H1 (cell line): ENCODE measurements around the gene ROR1. TPM values are rescaled to one million over a fixed set of nuclear protein-coding genes. Genes with fewer than 3 reads are reported as not detected.

ENCODE experiments used
- CTCF ChIA-PET: fragments of 300-600 bp; sonication (Branson Sonifier 250); formaldehyde crosslinking; loops from one replicate; lab custom pipeline; 2021; ENCODE audit not compliant: partially characterized antibody; lab: Charles Lee
- POLR2A ChIA-PET: fragments of 300-600 bp; sonication (Branson Sonifier 250); formaldehyde crosslinking; loops from one replicate; lab custom pipeline; 2021; ENCODE audit warnings: inconsistent platforms; ENCODE audit not compliant: partially characterized antibody; lab: Charles Lee
- DNase-seq, 2 experiments: peaks; one replicate each; pipeline versions ENCODE4 v3.0.0 to v3.0.0-alpha.2; 2010 to 2022; ENCODE audit warnings: low spot score in 2 of 2, low read depth in 1 of 2, mixed read lengths in 1 of 2
- FAIRE-seq: peaks from 2 replicates; lab custom pipeline; 2011; peaks lifted over from hg19 to GRCh38; lab: Jason Lieb, UNC
- H2AFZ ChIP-seq: 2 replicates; pipeline ENCODE4 v1.8.1; 2012; ENCODE audit warnings: low read length, inconsistent platforms
- H2AK5ac ChIP-seq: 2 replicates; pipeline ENCODE4 v1.6.1; 2013; ENCODE audit warnings: low read depth, low read length
- H2BK120ac ChIP-seq: replicated peaks from 2 replicates; pipeline ENCODE3; 2013; ENCODE audit warnings: low read depth, low read length, inconsistent platforms
- H2BK12ac ChIP-seq: 2 replicates; pipeline ENCODE4 v1.6.1; 2013; ENCODE audit warnings: low read depth, low read length
- H2BK15ac ChIP-seq: 2 replicates; pipeline ENCODE4 v1.6.1; 2013; ENCODE audit warnings: low read length
- H2BK20ac ChIP-seq: 2 replicates; pipeline ENCODE4 v1.6.1; 2013; ENCODE audit warnings: low read length
- H2BK5ac ChIP-seq: 2 replicates; pipeline ENCODE4 v1.6.1; 2013; ENCODE audit warnings: low read depth, low read length
- H3K14ac ChIP-seq: 2 replicates; pipeline ENCODE4 v1.6.1; 2013; ENCODE audit warnings: inconsistent platforms; ENCODE audit not compliant: insufficient read length
- H3K18ac ChIP-seq: 2 replicates; pipeline ENCODE4 v1.6.1; 2013; ENCODE audit warnings: low read length; ENCODE audit errors: extremely low read depth
- H3K23ac ChIP-seq: 2 replicates; pipeline ENCODE4 v1.6.1; 2013; ENCODE audit warnings: inconsistent platforms; ENCODE audit not compliant: insufficient read length
- H3K23me2 ChIP-seq: 2 replicates; pipeline ENCODE4 v1.6.1; 2013; ENCODE audit warnings: low read depth, low read length
- H3K27ac ChIP-seq: 2 replicates; pipeline ENCODE4 v1.6.1; 2011; ENCODE audit warnings: low read depth, low read length, inconsistent platforms
- H3K27me3 ChIP-seq, 4 experiments: replicated peaks in 1 of 4; 1 replicate in 1 of 4; 2 replicates in 3 of 4; pipeline versions ENCODE4 v1.6.1 to v1.8.1; 2011 to 2013; ENCODE audit warnings: low read length in 3 of 4, mild to moderate bottlenecking in 3 of 4, inconsistent platforms in 2 of 4, mixed read lengths in 2 of 4, moderate library complexity in 1 of 4; ENCODE audit not compliant: control insufficient read depth in 3 of 4, insufficient read depth in 3 of 4; ENCODE audit errors: extremely low read depth in 1 of 4
- H3K36me3 ChIP-seq, 4 experiments: 2 replicates each; pipeline versions ENCODE4 v1.6.1 to v1.8.1; 2011 to 2013; ENCODE audit warnings: mild to moderate bottlenecking in 4 of 4, low read length in 3 of 4, moderate library complexity in 2 of 4, control low read depth in 1 of 4, inconsistent platforms in 1 of 4; ENCODE audit not compliant: insufficient read depth in 4 of 4, control insufficient read depth in 2 of 4
- H3K4ac ChIP-seq: replicated peaks from 2 replicates; pipeline ENCODE3; 2013; ENCODE audit warnings: low read length, low read depth, mixed read lengths, inconsistent platforms; ENCODE audit not compliant: insufficient read length
- H3K4me1 ChIP-seq, 4 experiments: replicated peaks in 1 of 4; 1 replicate in 1 of 4; 2 replicates in 3 of 4; pipeline versions ENCODE4 v1.6.1 to v1.8.1; 2011 to 2013; ENCODE audit warnings: low read length in 3 of 4, inconsistent platforms in 2 of 4, mixed read lengths in 1 of 4; ENCODE audit not compliant: insufficient read depth in 4 of 4, control insufficient read depth in 3 of 4
- H3K4me2 ChIP-seq, 2 experiments: 2 replicates each; pipeline versions ENCODE4 v1.6.1 to v1.8.1; 2011 to 2013; ENCODE audit warnings: low read depth in 2 of 2, low read length in 2 of 2, control low read depth in 1 of 2, inconsistent platforms in 1 of 2, mild to moderate bottlenecking in 1 of 2; ENCODE audit not compliant: insufficient read depth in 1 of 2
- H3K4me3 ChIP-seq, 4 experiments: fragments of 200-600, 300-600 bp in 1 of 4; sonication (generic), shearing (Covaris generic), sonication (Bioruptor Twin) in 1 of 4; 2 replicates each; pipeline versions ENCODE4 v1.5.1 to v1.8.1; 2011 to 2016; ENCODE audit warnings: low read length in 4 of 4, low read depth in 3 of 4, control low read depth in 2 of 4, inconsistent platforms in 2 of 4, mild to moderate bottlenecking in 2 of 4, mixed read lengths in 1 of 4, moderate library complexity in 1 of 4; ENCODE audit not compliant: insufficient read depth in 2 of 4; ENCODE audit errors: extremely low read depth in 1 of 4
- H3K56ac ChIP-seq: replicated peaks from 2 replicates; pipeline ENCODE3; 2013; ENCODE audit warnings: low read depth, mild to moderate bottlenecking, mixed read lengths, low read length, inconsistent platforms; ENCODE audit not compliant: insufficient read length
- H3K79me1 ChIP-seq: 2 replicates; pipeline ENCODE4 v1.6.1; 2013; ENCODE audit warnings: low read depth, low read length, control low read depth
- H3K79me2 ChIP-seq, 2 experiments: 2 replicates each; pipeline versions ENCODE4 v1.6.1 to v1.8.1; 2012 to 2013; ENCODE audit warnings: low read length in 2 of 2, mild to moderate bottlenecking in 2 of 2, inconsistent platforms in 1 of 2; ENCODE audit not compliant: insufficient read depth in 2 of 2, control insufficient read depth in 1 of 2
- H3K9ac ChIP-seq, 4 experiments: replicated peaks in 1 of 4; 1 replicate in 1 of 4; 2 replicates in 3 of 4; pipeline versions ENCODE4 v1.6.1 to v1.8.1; 2011 to 2013; ENCODE audit warnings: low read depth in 3 of 4, low read length in 3 of 4, control low read depth in 2 of 4, mild to moderate bottlenecking in 2 of 4, moderate library complexity in 2 of 4, inconsistent platforms in 1 of 4; ENCODE audit errors: extremely low read depth in 1 of 4
- H3K9me3 ChIP-seq, 2 experiments: 2 replicates each; pipeline versions ENCODE4 v1.6.1 to v1.8.1; 2012 to 2013; ENCODE audit warnings: mild to moderate bottlenecking in 2 of 2, moderate library complexity in 2 of 2, control low read depth in 1 of 2, inconsistent platforms in 1 of 2, low read depth in 1 of 2, low read length in 1 of 2, mixed read lengths in 1 of 2; ENCODE audit not compliant: insufficient read depth in 2 of 2
- H4K20me1 ChIP-seq, 2 experiments: replicated peaks in 1 of 2; 2 replicates each; pipeline versions ENCODE3 to v1.8.1; 2011 to 2013; ENCODE audit warnings: inconsistent platforms in 2 of 2, low read length in 2 of 2, mild to moderate bottlenecking in 1 of 2; ENCODE audit not compliant: insufficient read depth in 2 of 2, control insufficient read depth in 1 of 2
- H4K5ac ChIP-seq: 2 replicates; pipeline ENCODE4 v1.6.1; 2013; ENCODE audit warnings: low read length, low read depth, mixed read lengths, inconsistent platforms; ENCODE audit not compliant: insufficient read length
- H4K8ac ChIP-seq: 2 replicates; pipeline ENCODE4 v1.8.0; 2013; ENCODE audit warnings: mild to moderate bottlenecking, moderate library complexity, low read length, inconsistent platforms; ENCODE audit not compliant: insufficient read depth; ENCODE audit errors: extremely low read depth
- H4K91ac ChIP-seq: replicated peaks from 2 replicates; pipeline ENCODE3; 2013; ENCODE audit warnings: low read length, mixed read lengths, inconsistent platforms; ENCODE audit not compliant: insufficient read length
- EZH2 ChIP-seq: fragments of 200-600 bp; sonication (generic); IDR thresholded peaks from 2 replicates; pipeline ENCODE4 v1.7.1; 2012; ENCODE audit warnings: low read depth, mild to moderate bottlenecking, moderate library complexity, low read length, inconsistent platforms; ENCODE audit not compliant: severe bottlenecking
- GTF2F1 ChIP-seq: IDR thresholded peaks from 2 replicates; pipeline ENCODE4 v1.6.1; 2012; ENCODE audit warnings: low read depth, low read length, improper control_type of control experiment, borderline replicate concordance
- HDAC2 ChIP-seq, 2 experiments: fragments of 300-600 bp in 1 of 2; sonication (generic) in 1 of 2; IDR thresholded peaks; 2 replicates each; pipeline ENCODE4 v1.6.1; 2011 to 2012; ENCODE audit warnings: low read depth in 2 of 2, low read length in 2 of 2, mild to moderate bottlenecking in 2 of 2, moderate library complexity in 2 of 2, borderline replicate concordance in 1 of 2, inconsistent platforms in 1 of 2
- HDAC6 ChIP-seq: IDR thresholded peaks from one replicate; pipeline ENCODE4 v1.7.1; 2012; ENCODE audit warnings: low read depth, mild to moderate bottlenecking, inconsistent platforms, low read length, moderate library complexity
- PHF8 ChIP-seq: fragments of 200-600 bp; sonication (generic); conservative IDR thresholded peaks from 2 replicates; pipeline ENCODE4 v1.7.1; 2012; ENCODE audit warnings: low read depth, mild to moderate bottlenecking, inconsistent platforms, low read length, moderate library complexity
- SAP30 ChIP-seq: fragments of 300-600 bp; sonication (generic); IDR thresholded peaks from 2 replicates; pipeline ENCODE4 v1.7.1; 2012; ENCODE audit warnings: low read length, moderate library complexity, mild to moderate bottlenecking, inconsistent platforms; ENCODE audit not compliant: insufficient read depth, insufficient replicate concordance
- SIRT6 ChIP-seq: IDR thresholded peaks from one replicate; pipeline ENCODE4 v1.7.1; 2012; ENCODE audit warnings: low read length, inconsistent platforms
- SP1 ChIP-seq: IDR thresholded peaks from 2 replicates; pipeline ENCODE4 v1.6.1; 2011; ENCODE audit warnings: low read depth, low read length
- TAF7 ChIP-seq: optimal IDR thresholded peaks from 2 replicates; pipeline ENCODE3; 2011; ENCODE audit warnings: low read depth, mild to moderate bottlenecking, inconsistent platforms, low read length, moderate library complexity, borderline replicate concordance
- TBP ChIP-seq: IDR thresholded peaks from 2 replicates; pipeline ENCODE4 v1.6.1; 2011; ENCODE audit warnings: low read depth, low read length, improper control_type of control experiment
- WGBS, 2 experiments: shearing (Covaris generic) in 1 of 2; methylation state at CpG; one replicate each; pipeline versions ENCODE4 v1.1.6 to v1.1.7; 2013 to 2015; ENCODE audit warnings: low lambda C conversion rate in 2 of 2, mixed read lengths in 2 of 2, inconsistent platforms in 1 of 2, low coverage in 1 of 2, missing lambda C conversion rate in 1 of 2; ENCODE audit not compliant: insufficient replicate concordance in 2 of 2, insufficient coverage in 1 of 2, insufficient read length in 1 of 2; ENCODE audit errors: extremely low coverage in 1 of 2, missing lambda C conversion rate in 1 of 2; 5-methylcytosine and 5-hydroxymethylcytosine counted together
- polyA plus RNA-seq, 7 experiments: library from polyadenylated mRNA; depleted of rRNA in 3 of 7; stranded (reverse) in 5 of 7; unstranded in 2 of 7; fragments of >200 nt in 5 of 7; fragments of 200-250 nt in 2 of 7; gene quantifications; 1 replicate in 5 of 7; 2 replicates in 1 of 7; 4 replicates in 1 of 7; pipeline versions ENCODE4 v1.2.1 to v1.2.3, GENCODE V29; 2011 to 2013; ENCODE audit warnings: missing spikeins in 2 of 7, mixed read lengths in 2 of 7
- total RNA-seq: library from RNA; stranded (reverse); fragmentation: NEBNext Ultra II Directional; extraction: Animal tissue kit (Norgen Biotek cat#: 25700); gene quantifications from 2 replicates; pipeline ENCODE4 v1.2.1, GENCODE V29; 2021
- TF ChIP-seq, protein P1 (sequence below): IDR thresholded peaks from 2 replicates; pipeline ENCODE4 v1.6.1; 2011; ENCODE audit warnings: low read length, improper control_type of control experiment

Gene ROR1
- total and polyA plus RNA-seq, 2 of the 8 experiments (the other 6 are each of a cell fraction or from before 2014, with no cell fraction given), result 33.6 to 73.6 TPM

DNA sequence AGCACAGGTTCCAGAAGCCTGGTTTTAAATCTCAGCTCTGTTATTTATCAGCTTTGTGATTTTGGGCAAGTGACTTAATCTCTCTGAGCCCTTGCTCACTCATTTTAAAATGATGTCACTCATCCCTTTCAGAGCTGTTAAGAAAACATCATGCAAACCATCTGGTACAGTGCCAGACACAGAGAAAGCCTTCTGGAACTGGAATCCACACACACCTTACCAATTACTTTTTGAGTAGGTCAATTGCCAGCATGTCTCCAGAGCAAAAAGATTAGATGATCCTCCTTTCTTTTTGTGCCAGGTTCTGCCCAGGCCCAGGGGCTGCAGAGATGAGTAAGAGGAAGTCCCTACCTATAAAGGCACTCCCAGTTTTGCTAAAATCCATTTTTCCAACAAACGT lies 61.3 kb downstream of the ROR1 start:
- Histone ChIP-seq H3K4me1 (peaks cover 6 to 32% (median 25%) of the 10 kb centered on the region in 4 experiments), H3K36me3 (no peaks in the 10 kb centered on the region), H3K9ac (no peak overlapping the region), H3K79me1 (no peaks in the 10 kb centered on the region; the same call in none of the 2 replicates), H2AFZ (no peak overlapping the region), H3K27ac (no peak overlapping the region), H3K23me2 (no peaks in the 10 kb centered on the region), H3K27me3 (no peaks in the 10 kb centered on the region), H4K8ac (no peak overlapping the region), H2AK5ac (no peak overlapping the region), H2BK5ac (no peak overlapping the region), H2BK12ac (no peak overlapping the region), H4K5ac (no peak overlapping the region), H3K9me3 (no peaks in the 10 kb centered on the region), H3K4me2 (0 out of 4 replicates have a peak overlapping the region, but pooled peaks of 1 of the 2 experiments have one; percentile 25), H2BK15ac (no peak overlapping the region), H3K18ac (no peak overlapping the region), H3K4me3 (no peak overlapping the region), H3K56ac (no peak overlapping the region), H3K4ac (no peak overlapping the region), H2BK120ac (no peak overlapping the region), H3K23ac (no peak overlapping the region), H2BK20ac (no peak overlapping the region), H4K20me1 (peaks cover 5 to 9% of the 10 kb centered on the region in 2 experiments), H3K14ac (no peak overlapping the region), H4K91ac (no peak overlapping the region), H3K79me2 (peaks cover 6 to 100% of the 10 kb centered on the region in 2 experiments; a peak in 3 of 4 replicates)
- DNase-seq (no peak), FAIRE-seq (no peak)
- POLR2A ChIA-PET, result interaction anchor here (1.5 kb wide), 1 partner anchor 9 kb away, joined by 3 read pairs; no protein-coding TSS in a partner anchor
- CTCF ChIA-PET, result interaction anchor here (1.2 to 2.8 kb wide), 2 partner anchors 9 to 40 kb away, joined by 3 to 16 read pairs; no protein-coding TSS in a partner anchor
- 86% methylated on average over 1 of the region's 1 CpG; no CpG with 5 or more reads in 1 of the 2 experiments for WGBS, 2 experiments
- no peak for TF ChIP-seq HDAC6
- no peak for TF ChIP-seq PHF8
- no peak for TF ChIP-seq SIRT6
- no peak for TF ChIP-seq SP1
- no peak for TF ChIP-seq EZH2
- no peak for TF ChIP-seq GTF2F1
- no peak for TF ChIP-seq SAP30
- TF ChIP-seq, protein P1, sequence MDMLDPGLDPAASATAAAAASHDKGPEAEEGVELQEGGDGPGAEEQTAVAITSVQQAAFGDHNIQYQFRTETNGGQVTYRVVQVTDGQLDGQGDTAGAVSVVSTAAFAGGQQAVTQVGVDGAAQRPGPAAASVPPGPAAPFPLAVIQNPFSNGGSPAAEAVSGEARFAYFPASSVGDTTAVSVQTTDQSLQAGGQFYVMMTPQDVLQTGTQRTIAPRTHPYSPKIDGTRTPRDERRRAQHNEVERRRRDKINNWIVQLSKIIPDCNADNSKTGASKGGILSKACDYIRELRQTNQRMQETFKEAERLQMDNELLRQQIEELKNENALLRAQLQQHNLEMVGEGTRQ, result no peak
- TF ChIP-seq TBP, result no peak
- TF ChIP-seq HDAC2 (IDR thresholded peaks at IDR 0.05; ENCODE audit: borderline replicate concordance in 1 of 2, low read depth in 2 of 2, low read length in 2 of 2), result no peak
- TF ChIP-seq TAF7, result no peak
